Activated naive CD8-positive, alpha-beta T cell treated with anti-CD3 and anti-CD28 coated beads, Interleukin-2, amount 50 U/mL, for 24 hours (primary cell): ENCODE measurements around the gene BRD7.

Experiments
- ATAC-seq: fragments of 150-1000 bp; cut with Tn5 transposase; one replicate; pipeline ENCODE4 v1.10.0; 2021
- DNase-seq: peaks from one replicate; pipeline ENCODE4 v3.0.0; 2021
- H3K27ac Mint-ChIP-seq: one replicate; pipeline ENCODE4 v1.8.0; 2021; ENCODE audit warnings: mild to moderate bottlenecking, mixed read lengths
- H3K27me3 Mint-ChIP-seq: one replicate; pipeline ENCODE4 v1.8.0; 2021; ENCODE audit warnings: mixed read lengths
- H3K36me3 Mint-ChIP-seq: one replicate; pipeline ENCODE4 v1.8.0; 2021; ENCODE audit warnings: low read depth, mixed read lengths
- H3K4me1 Mint-ChIP-seq: one replicate; pipeline ENCODE4 v1.8.0; 2021; ENCODE audit warnings: mixed read lengths
- H3K4me3 Mint-ChIP-seq: one replicate; pipeline ENCODE4 v1.8.0; 2021; ENCODE audit warnings: mild to moderate bottlenecking, moderate library complexity, mixed read lengths
- H3K9me3 Mint-ChIP-seq: one replicate; pipeline ENCODE4 v1.8.0; 2021; ENCODE audit warnings: mixed read lengths

BRD7 gene

DNA sequence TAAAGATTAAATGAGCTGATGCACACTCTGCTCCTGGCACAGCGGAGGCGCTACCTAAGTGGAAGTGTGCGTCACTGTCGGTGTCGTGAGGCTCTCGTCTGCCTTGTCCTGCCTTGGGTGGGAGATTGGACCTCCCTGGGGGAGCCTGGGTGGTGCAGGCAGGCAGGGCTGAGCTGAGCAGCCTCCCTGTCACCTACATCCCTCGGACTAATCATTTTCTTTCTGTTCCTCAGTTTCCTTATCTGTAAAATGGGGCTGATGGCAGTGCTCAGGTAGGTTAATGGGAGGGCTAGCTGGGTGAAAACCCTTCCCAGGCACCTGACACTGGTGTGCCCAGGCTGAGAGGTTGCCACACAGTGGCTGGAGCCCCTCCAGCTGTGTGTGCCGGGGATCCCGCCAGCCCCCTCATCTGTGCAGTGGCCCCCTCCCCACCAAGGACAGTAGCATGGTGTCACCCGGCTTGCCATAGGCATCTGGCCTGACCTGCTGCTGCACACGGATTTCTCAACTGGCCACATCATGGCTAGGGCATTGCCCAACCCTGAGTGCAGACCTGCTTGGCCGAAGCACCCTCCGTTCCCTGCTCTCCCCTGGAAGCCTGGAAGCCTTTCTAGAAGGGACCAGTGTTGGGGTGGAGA, 98.2 kb downstream of the BRD7 start:
- Mint-ChIP-seq H3K4me3 (no peak overlapping the region), H3K9me3 (no peaks in the 10 kb centered on the region), H3K27ac (no peak overlapping the region), H3K36me3 (peaks cover 8% of the 10 kb centered on the region), H3K27me3 (no peaks in the 10 kb centered on the region), H3K4me1 (peaks cover 95% of the 10 kb centered on the region)
- ATAC-seq: no peak
- DNase-seq: no peak

DNA sequence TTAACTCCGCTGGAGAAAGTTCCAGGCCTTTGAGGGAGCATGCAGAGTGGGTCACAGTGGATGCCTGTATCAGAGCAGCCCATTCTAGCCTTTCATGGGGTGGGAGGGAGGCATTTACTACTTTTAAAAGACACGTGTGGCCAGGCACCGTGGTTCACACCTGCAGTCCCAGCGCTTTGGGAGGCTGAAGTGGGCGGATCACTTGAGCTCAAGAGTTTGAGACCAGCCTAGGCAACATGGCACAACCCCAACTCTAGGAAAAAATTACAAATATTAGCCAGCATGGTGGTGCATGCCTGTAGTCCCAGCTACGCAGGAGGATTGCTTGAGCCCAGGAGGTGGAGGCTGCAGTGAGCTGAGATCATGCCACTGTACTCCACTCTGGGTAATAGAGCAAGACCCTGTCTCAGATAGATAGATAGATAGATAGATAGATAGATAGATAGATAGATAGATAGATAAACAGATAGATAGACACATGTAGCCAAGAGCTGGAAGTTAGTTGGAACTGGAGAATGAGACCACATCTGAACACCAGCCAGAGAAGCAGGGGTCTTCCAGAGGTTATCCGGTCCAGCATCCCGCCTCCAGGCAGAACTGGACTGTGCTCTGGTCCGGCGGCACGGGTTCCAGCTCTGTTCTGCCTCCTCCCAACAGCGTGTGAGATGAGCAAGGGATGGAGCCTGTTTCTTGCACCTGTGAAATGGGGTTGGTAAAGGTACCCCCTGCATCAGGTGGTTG, 98.8 kb downstream of the BRD7 start:
- Mint-ChIP-seq H3K4me3 (peak overlapping the region; percentile 21), H3K9me3 (no peaks in the 10 kb centered on the region), H3K27me3 (no peaks in the 10 kb centered on the region), H3K27ac (peak overlapping the region; percentile 79), H3K36me3 (peaks cover 4% of the 10 kb centered on the region), H3K4me1 (peaks cover 95% of the 10 kb centered on the region)
- no peak for DNase-seq
- no peak for ATAC-seq

DNA sequence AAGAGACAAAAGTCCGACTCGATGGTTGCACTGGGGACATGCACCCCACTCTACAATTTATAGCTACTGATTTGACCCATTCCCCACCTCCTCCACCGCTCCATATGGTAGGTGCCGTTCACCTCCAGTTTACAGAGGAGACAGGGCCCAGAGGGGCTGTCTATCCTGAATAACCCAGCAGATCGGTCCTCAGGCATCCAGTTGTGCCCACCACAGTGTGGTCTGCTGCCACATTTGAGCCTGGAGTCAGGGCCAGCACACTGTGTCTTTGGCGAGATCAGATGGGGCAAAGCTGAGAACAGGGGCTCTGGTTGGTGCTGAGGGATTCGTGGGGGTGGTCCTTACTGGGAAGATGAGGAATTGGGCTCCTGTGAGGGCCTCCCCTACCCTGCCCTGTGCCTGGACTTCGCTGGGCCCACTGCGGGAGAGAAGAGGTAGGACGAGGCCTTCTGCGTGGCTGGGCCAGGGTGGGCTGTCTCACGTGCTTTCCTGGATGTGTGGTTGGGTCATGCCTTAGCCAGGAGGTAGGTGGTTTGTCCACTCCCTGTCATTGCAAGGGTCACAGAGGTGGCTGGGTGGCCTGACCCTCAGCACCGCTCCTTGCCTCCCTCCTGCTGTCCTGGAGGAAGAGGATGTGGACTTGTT, 99.6 kb downstream of the BRD7 start:
- no peaks in the 10 kb centered on the region for H3K9me3 Mint-ChIP-seq
- peaks cover 4% of the 10 kb centered on the region for H3K36me3 Mint-ChIP-seq
- ATAC-seq (no peak), DNase-seq (no peak)
- H3K4me1 Mint-ChIP-seq: peaks cover 95% of the 10 kb centered on the region
- peak overlapping the region; percentile 79 for H3K27ac Mint-ChIP-seq
- peak overlapping the region; percentile 63 for H3K4me3 Mint-ChIP-seq
- no peaks in the 10 kb centered on the region for H3K27me3 Mint-ChIP-seq

DNA sequence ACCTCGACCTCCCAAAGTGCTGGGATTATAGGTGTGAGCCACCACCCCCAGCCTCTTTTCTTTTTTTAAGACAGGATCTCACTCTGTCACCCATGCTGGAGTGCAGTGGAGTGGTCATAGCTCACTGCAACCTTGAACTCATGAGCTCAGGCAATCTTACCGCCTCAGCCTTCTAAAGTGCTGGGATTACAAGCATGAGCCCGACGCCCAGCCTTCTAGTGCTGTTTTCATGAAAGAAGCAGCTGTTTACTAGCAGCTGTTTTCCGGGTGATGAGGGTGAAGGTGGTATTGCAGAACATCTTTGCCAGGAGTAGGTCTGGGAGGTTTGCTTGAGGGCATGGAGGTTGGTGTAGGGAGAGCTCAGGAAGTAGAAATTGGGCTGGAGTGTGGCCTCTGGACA, 100.4 kb downstream of the BRD7 start:
- H3K9me3 Mint-ChIP-seq: no peaks in the 10 kb centered on the region
- peaks cover 95% of the 10 kb centered on the region for H3K4me1 Mint-ChIP-seq
- no peak for ATAC-seq
- H3K27me3 Mint-ChIP-seq: no peaks in the 10 kb centered on the region
- peak overlapping the region; percentile 88 for H3K4me3 Mint-ChIP-seq
- no peak for DNase-seq
- H3K36me3 Mint-ChIP-seq: peaks cover 4% of the 10 kb centered on the region
- peak overlapping the region; percentile 79 for H3K27ac Mint-ChIP-seq

DNA sequence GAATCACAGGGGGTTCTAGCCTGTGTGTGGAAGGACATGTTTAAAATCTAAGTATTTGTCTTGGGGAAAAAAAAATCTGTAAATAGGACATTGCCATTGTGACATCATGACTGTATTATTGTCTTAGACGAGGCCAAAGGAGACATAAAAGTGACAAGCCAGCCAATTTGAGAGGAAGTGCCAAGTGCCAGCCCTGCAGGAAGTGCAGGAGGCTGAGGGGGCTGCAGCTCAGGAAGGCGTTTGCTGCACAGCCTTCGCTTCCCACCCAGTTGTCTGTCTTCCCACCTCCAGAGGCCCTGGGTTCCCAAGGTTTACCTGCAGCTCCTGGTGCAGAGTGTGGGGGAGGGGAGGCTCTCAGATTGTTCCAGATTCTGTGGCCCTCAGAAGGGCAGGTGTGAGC, 101.1 kb downstream of the BRD7 start:
- H3K4me1 Mint-ChIP-seq: peaks cover 94% of the 10 kb centered on the region
- DNase-seq: no peak
- H3K27ac Mint-ChIP-seq: peak overlapping the region; percentile 97
- no peaks in the 10 kb centered on the region for H3K27me3 Mint-ChIP-seq
- H3K36me3 Mint-ChIP-seq: peaks cover 4% of the 10 kb centered on the region
- H3K9me3 Mint-ChIP-seq: no peaks in the 10 kb centered on the region
- H3K4me3 Mint-ChIP-seq: peak overlapping the region; percentile 88
- no peak for ATAC-seq

DNA sequence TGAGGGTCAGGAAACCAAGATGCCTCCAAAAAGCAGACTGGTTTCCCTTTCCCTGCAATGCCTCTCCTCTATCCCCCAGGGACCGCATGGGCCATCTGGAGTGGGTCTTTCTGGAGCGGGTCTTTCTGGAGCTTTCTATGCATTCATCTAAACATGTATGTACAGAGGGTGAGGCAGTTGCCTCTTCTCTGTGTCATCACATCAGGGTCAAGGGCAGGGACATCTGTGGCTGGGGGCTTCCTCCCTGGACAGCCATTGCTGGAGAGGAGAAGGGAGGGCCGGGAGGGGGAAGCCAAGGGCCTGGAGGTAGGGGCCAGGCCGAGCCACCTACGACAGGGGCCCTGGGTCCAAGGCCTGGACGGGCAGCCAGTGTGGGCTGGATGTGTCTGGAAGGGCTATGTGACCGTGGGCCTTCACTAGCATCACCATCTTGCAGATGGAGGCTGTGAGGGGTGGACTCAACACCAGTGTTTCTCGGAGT, 101.6 kb downstream of the BRD7 start:
- Mint-ChIP-seq H3K9me3 (no peaks in the 10 kb centered on the region), H3K27ac (peak overlapping the region; percentile 97), H3K36me3 (peaks cover 4% of the 10 kb centered on the region), H3K4me3 (peak overlapping the region; percentile 88), H3K27me3 (no peaks in the 10 kb centered on the region), H3K4me1 (peaks cover 89% of the 10 kb centered on the region)
- no peak for ATAC-seq
- no peak for DNase-seq

DNA sequence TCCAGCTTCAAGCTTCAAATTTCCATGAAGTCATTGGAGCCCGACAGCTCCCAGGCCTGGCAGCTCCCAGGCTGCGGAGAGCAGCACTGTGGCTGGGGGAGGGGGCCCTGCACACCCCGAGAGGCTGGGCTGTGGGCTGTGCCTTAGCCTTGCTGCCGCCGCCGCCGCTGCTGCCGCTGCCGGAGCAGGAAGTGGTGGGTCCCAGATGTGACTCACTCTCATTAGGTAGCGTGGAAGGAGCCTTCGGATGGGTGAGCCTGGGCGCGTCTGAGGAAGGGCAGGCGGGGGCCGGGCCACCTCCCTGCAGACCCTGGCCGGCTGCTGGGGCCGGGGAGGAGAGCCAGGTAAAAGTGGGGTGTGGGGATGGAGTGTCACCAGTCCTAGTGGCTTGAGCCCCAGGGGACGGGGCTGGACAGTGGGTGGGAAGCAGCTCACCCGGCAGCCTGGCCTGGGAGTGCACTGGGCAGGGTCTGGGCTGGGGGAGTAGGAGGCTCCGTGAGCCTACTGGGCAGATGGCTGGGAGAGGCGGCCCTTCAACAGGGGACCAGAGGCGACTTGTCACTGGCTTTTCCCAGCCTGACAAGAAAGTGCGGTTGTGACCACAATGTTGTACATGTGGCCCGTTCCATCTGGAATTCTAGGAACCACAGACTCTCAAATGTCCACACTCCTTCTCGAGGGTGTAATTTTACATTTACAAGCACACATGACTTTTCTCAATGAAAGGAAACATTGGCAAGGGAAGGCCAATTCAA, 102.3 kb downstream of the BRD7 start, which contains the start of gene ADCY7:
Gene ADCY7, plus strand, starts transcription at position 215 of the 755 bp plus-strand sequence. CDS start 21,629 bp downstream, outside the sequence.
- peaks cover 4% of the 10 kb centered on the region for H3K36me3 Mint-ChIP-seq
- peak; percentile 92 for ATAC-seq
- no peaks in the 10 kb centered on the region for H3K27me3 Mint-ChIP-seq
- no peaks in the 10 kb centered on the region for H3K9me3 Mint-ChIP-seq
- H3K27ac Mint-ChIP-seq: peak within 1 kb of the TSS; percentile 97
- H3K4me1 Mint-ChIP-seq: peaks cover 89% of the 10 kb centered on the region
- DNase-seq: peak; percentile 84
- peak within 1 kb of the TSS; percentile 88 for H3K4me3 Mint-ChIP-seq
